ENCODE results near the gene SBSN.

Gene SBSN

GRCh38 chr19:35512831-35513627, 15.1 kb downstream of the SBSN start:
- DNase-seq = no peak
- no peak for TF ChIP-seq POLR2A (IDR thresholded peaks at IDR 0.05; ENCODE audit: low read length)
- TF ChIP-seq GATA1 (IDR thresholded peaks at IDR 0.05; ENCODE audit: low read depth, low read length) = no peak

DNA sequence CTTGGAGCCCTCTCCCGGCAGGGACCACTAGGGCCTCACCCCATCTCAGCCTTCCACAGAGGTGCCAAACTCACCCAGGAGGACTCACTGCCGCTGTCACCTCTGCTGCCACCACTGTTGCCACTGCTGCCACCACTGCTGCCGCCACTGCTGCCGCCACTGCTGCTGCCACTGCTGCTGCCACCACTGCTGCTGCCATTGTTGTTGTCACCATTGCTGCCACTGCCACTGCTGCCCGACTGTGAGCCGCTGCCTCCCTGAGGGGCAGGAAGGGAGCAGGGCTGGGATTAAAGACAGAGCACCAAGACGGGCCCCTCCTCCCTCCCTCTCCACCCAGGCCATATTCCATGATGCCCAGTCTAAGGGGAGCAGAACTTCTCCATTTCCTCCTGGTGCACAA, 16.8 kb downstream of the SBSN start:
- TF ChIP-seq GATA1 (IDR thresholded peaks at IDR 0.05; ENCODE audit: low read depth, low read length) (no peak), POLR2A (IDR thresholded peaks at IDR 0.05; ENCODE audit: low read length) (no peak)
- no peak for DNase-seq

- TF ChIP-seq GATA1 (IDR thresholded peaks at IDR 0.05; ENCODE audit: low read depth, low read length) (no peak), POLR2A (IDR thresholded peaks at IDR 0.05; ENCODE audit: low read length) (no peak)
- DNase-seq = no peak
Measured at GRCh38 chr19:35510626-35510964, 17.5 kb downstream of the SBSN start.

- DNase-seq = peak; percentile 40 to 74
- TF ChIP-seq GATA1 (IDR thresholded peaks at IDR 0.05; ENCODE audit: low read depth, low read length) (no peak), POLR2A (IDR thresholded peaks at IDR 0.05; ENCODE audit: low read length) (no peak)
Measured at GRCh38 chr19:35509861-35510625, 18.1 kb downstream of the SBSN start.

DNA sequence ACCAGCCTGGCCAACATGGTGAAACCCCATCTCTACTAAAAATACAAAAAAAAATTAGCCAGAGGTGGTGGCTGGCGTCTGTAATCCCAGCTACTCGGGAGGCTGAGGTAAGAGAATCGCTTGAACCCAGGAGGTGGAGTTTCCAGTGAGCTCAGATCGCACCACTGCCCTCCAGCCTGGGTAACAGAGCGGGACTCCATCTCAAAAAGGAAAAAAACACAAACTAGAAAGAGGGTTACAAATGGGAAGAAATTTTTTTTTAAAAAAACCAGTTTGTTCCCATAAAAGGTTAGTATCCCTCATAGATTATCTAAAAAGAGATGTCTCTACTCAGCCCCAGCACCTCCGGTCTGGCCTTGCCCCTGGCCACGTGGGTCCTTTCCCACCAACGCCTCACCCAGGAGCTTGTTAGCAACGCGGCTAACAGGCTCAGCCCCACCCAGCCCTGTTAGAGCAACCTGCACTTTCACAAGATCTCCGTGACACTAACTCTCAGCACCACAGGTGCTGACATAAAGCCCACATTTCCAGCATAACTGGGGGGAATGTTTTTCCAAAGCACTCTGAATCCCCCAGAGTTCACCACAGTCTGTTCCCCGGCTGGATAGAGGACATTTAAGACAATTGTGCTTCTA, 19.0 kb downstream of the SBSN start:
- TF ChIP-seq GATA1 (IDR thresholded peaks at IDR 0.05; ENCODE audit: low read depth, low read length) (no peak), POLR2A (IDR thresholded peaks at IDR 0.05; ENCODE audit: low read length) (no peak)
- no peak for DNase-seq

DNA sequence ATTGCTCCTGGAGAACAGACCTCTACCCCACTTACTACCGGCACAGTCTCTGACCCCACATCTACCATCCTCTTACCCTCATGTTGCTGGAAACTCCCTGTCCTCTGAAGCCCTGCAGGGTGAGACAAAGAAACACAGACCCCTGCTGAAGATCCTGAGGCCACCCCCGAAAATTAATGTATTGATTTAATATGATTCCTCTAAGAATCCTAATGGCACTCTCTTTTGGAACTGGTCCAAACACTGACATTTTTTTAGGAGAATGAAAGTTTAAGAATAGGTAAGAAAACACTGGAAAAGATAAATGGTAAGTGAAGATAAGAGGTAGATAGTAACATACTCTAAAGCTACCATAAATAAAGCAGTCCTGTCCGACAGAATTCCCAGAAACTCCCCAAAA, 20.0 kb downstream of the SBSN start:
- DNase-seq = no peak
- no peak for TF ChIP-seq GATA1 (IDR thresholded peaks at IDR 0.05; ENCODE audit: low read depth, low read length)
- TF ChIP-seq POLR2A (IDR thresholded peaks at IDR 0.05; ENCODE audit: low read length) = no peak

GRCh38 chr19:35507561-35507960, 20.6 kb downstream of the SBSN start:
- no peak for TF ChIP-seq GATA1 (IDR thresholded peaks at IDR 0.05; ENCODE audit: low read depth, low read length)
- DNase-seq = no peak

GRCh38 chr19:35506011-35506410, 22.1 kb downstream of the SBSN start:
- no peak for TF ChIP-seq GATA1 (IDR thresholded peaks at IDR 0.05; ENCODE audit: low read depth, low read length)
- TF ChIP-seq POLR2A (IDR thresholded peaks at IDR 0.05; ENCODE audit: low read length) = no peak

DNA sequence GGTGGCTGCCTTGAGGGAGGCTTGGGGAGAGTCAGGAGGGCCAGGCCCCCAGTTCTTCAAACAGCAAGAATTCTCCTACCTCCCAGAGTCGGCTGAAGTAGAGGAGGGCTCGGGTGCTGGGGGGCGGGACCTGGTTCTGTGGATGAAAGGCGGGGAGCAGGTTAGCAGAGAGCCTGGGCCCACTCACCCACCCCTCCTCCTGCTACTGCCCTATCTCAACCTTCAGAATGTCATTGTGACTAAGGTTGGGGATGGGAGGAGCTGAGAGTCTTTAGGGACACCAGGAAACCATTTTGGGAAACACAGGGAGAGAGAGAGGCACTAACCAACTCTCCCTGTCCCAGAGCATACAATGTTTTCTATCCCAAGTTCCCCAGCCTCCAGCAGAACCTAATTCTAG, 25.4 kb downstream of the SBSN start:
- no peak for TF ChIP-seq GATA1 (IDR thresholded peaks at IDR 0.05; ENCODE audit: low read depth, low read length)
- no peak for DNase-seq

More at GRCh38 chr19:35506011-35506410, 22.1 kb downstream of the SBSN start:
- DNase-seq = no peak

- TF ChIP-seq GATA1 (IDR thresholded peaks at IDR 0.05; ENCODE audit: low read depth, low read length) (no peak), POLR2A (IDR thresholded peaks at IDR 0.05; ENCODE audit: low read length) (no peak)
- DNase-seq = no peak
Measured at GRCh38 chr19:35501684-35502083, 26.4 kb downstream of the SBSN start.

- TF ChIP-seq GATA1 (IDR thresholded peaks at IDR 0.05; ENCODE audit: low read depth, low read length) (no peak), POLR2A (IDR thresholded peaks at IDR 0.05; ENCODE audit: low read length) (no peak)
- DNase-seq = no peak
Measured at GRCh38 chr19:35500611-35501010, 27.5 kb downstream of the SBSN start.

- TF ChIP-seq POLR2A (IDR thresholded peaks at IDR 0.05; ENCODE audit: low read length) (no peak), GATA1 (IDR thresholded peaks at IDR 0.05; ENCODE audit: low read depth, low read length) (no peak)
- DNase-seq = no peak
Measured at GRCh38 chr19:35498984-35499527, 29.1 kb downstream of the SBSN start.

DNA sequence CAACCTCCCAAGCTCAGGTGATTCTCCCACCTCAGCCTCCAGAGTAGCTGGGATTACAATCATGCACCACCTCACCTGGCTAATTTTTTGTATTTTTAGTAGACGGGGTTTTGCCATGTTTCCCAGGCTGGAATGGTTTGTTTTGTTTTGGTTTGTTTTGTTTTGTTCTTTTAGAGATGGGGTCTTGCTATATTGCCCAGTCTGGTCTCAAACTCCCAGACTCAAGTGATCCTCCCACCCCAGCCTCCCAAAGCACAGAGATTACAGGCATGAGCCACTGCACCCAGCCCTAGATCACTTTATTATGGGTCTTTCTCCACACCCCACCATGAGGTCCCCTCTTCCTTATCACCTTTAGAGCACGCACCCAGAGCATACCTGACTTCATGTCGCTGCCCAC, 29.9 kb downstream of the SBSN start:
- no peak for DNase-seq
- no peak for TF ChIP-seq POLR2A (IDR thresholded peaks at IDR 0.05; ENCODE audit: low read length)
- TF ChIP-seq GATA1 (IDR thresholded peaks at IDR 0.05; ENCODE audit: low read depth, low read length) = no peak

GRCh38 chr19:35497406-35497805, 30.7 kb downstream of the SBSN start:
- no peak for DNase-seq
- TF ChIP-seq GATA1 (IDR thresholded peaks at IDR 0.05; ENCODE audit: low read depth, low read length) (no peak), POLR2A (IDR thresholded peaks at IDR 0.05; ENCODE audit: low read length) (no peak)

Data from erythroblast (primary cell).